ENCODE data around the gene SOX13.

DNA sequence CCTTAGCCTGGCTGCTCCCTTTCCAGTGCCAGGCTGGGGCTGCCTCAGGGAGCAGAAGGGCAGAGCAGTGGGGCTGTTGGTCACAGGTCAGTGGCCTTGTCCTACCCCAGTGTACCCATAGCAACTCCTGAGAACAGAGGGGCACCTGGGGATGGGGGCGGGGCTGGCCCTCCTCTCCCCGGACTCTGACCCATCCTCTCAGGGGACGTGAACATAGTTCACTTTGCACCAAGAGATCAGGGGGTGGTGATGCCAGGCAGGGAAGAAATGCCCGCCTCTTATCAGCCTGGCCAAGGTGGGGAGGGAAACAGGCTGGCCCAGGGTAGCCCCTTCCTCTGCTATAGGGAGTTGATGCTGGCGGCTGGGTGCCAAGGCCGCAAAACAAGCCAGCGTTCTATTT, 74.0 kb downstream of the SOX13 start:
- no peak for TF ChIP-seq CTCF (IDR thresholded peaks at IDR 0.05)
- TF ChIP-seq POLR2A (IDR thresholded peaks at IDR 0.05) = no peak

Data from uterus (tissue), 2 donors.